Stomach (tissue), 4 donors: ENCODE data around the gene CDH5.

Experiments used
- CTCF ChIP-seq, 7 experiments: fragments of 450-650 bp in 4 of 7; fragments of 200-600 bp in 3 of 7; sonication (generic) in 3 of 7; IDR thresholded peaks; one replicate each; pipeline ENCODE4 v1.5.1; 2016 to 2019; ENCODE audit warnings: antibody characterized with exemption in 7 of 7, control low read depth in 2 of 7, mild to moderate bottlenecking in 1 of 7
- EP300 ChIP-seq: sonication (generic); formaldehyde crosslinking; IDR thresholded peaks from one replicate; pipeline ENCODE4 v1.6.1; 2017; ENCODE audit warnings: antibody characterized with exemption
- POLR2A ChIP-seq, 4 donors: fragments of 450-650 bp; IDR thresholded peaks; one replicate each; pipeline ENCODE4 v1.6.1; 2016; ENCODE audit warnings: antibody characterized with exemption in 4 of 4, control low read depth in 2 of 4, mild to moderate bottlenecking in 1 of 4, moderate library complexity in 1 of 4

GRCh38 chr16:66409156-66409555 is 42.7 kb downstream of the CDH5 start:
- TF ChIP-seq CTCF (IDR thresholded peaks at IDR 0.05) (no peak), EP300 (no peak), POLR2A (IDR thresholded peaks at IDR 0.05) (no peak)
